Fibroblast of the aortic adventitia (primary cell): ENCODE results near the gene LEFTY2. TPM values are rescaled to one million over a fixed set of nuclear protein-coding genes. Genes with fewer than 3 reads are reported as not detected.
A peak's percentile ranks its signal among the peaks of the same experiment; 100 is the strongest.

Source experiments
- DNase-seq: peaks from one replicate; pipeline ENCODE4 v3.0.0-alpha.2; 2010; ENCODE audit warnings: low read depth
- H3K4me3 ChIP-seq: 2 replicates; pipeline ENCODE4 v1.5.1; 2011; ENCODE audit warnings: low read depth, mild to moderate bottlenecking, control low read depth, low read length, moderate library complexity
- total RNA-seq: library from RNA; depleted of rRNA; stranded (reverse); fragments of >200 nt; gene quantifications from 2 replicates; pipeline ENCODE4 v1.2.3, GENCODE V29; 2012; ENCODE audit warnings: low replicate concordance
- TF ChIP-seq, protein P1 (sequence below): IDR thresholded peaks from 2 replicates; pipeline ENCODE4 v1.5.1; 2011; ENCODE audit warnings: mild to moderate bottlenecking, low read length, control low read depth, inconsistent platforms; ENCODE audit not compliant: insufficient read depth

Gene LEFTY2
- total RNA-seq, 1 donor, result 0.09 TPM

GRCh38 chr1:225928186-225929175 lies 12.5 kb downstream of the LEFTY2 start:
- H3K4me3 ChIP-seq, result no peak overlapping the region
- TF ChIP-seq, protein P1, sequence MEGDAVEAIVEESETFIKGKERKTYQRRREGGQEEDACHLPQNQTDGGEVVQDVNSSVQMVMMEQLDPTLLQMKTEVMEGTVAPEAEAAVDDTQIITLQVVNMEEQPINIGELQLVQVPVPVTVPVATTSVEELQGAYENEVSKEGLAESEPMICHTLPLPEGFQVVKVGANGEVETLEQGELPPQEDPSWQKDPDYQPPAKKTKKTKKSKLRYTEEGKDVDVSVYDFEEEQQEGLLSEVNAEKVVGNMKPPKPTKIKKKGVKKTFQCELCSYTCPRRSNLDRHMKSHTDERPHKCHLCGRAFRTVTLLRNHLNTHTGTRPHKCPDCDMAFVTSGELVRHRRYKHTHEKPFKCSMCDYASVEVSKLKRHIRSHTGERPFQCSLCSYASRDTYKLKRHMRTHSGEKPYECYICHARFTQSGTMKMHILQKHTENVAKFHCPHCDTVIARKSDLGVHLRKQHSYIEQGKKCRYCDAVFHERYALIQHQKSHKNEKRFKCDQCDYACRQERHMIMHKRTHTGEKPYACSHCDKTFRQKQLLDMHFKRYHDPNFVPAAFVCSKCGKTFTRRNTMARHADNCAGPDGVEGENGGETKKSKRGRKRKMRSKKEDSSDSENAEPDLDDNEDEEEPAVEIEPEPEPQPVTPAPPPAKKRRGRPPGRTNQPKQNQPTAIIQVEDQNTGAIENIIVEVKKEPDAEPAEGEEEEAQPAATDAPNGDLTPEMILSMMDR, result no peak
- no peak for DNase-seq

GRCh38 chr1:225926551-225927113 lies 14.4 kb downstream of the LEFTY2 start:
- no peak for DNase-seq
- TF ChIP-seq, protein P1, result no peak
- no peak overlapping the region for H3K4me3 ChIP-seq

- TF ChIP-seq, protein P1, result no peak
- DNase-seq, result peak; percentile 95
- H3K4me3 ChIP-seq, result peak within 1 kb of the TSS; percentile 93
Observed at GRCh38 chr1:225923692-225924555, 17.1 kb downstream of the LEFTY2 start, which contains the start of gene PYCR2. Gene PYCR2, minus strand, starts transcription at chr1:225924250. Its CDS starts 140 bp downstream, at chr1:225924110.

- TF ChIP-seq, protein P1, result no peak
- DNase-seq, result no peak
- H3K4me3 ChIP-seq, result peak overlapping the region; percentile 93
Observed at GRCh38 chr1:225923381-225923691, 17.7 kb downstream of the LEFTY2 start.

GRCh38 chr1:225921734-225922709 lies 19.0 kb downstream of the LEFTY2 start:
- TF ChIP-seq, protein P1, result no peak
- no peak overlapping the region for H3K4me3 ChIP-seq
- no peak for DNase-seq
